Activated naive CD8-positive, alpha-beta T cell treated with anti-CD3 and anti-CD28 coated beads, Interleukin-2, amount 50 U/mL, for 16 hours (primary cell): Measurements from ENCODE around the gene TEX26.
"Not testable (repeated sequence)": the region's sequence is repeated elsewhere in the genome, so short reads cannot be mapped to it uniquely, and the experiment has no call there.

ENCODE experiments used
- DNase-seq: peaks from one replicate; pipeline ENCODE4 v3.0.0-alpha.2; 2020; ENCODE audit warnings: low read depth, low spot score

Gene TEX26

GRCh38 chr13:30918662-30919405, 13.6 kb upstream of the TEX26 start:
- DNase-seq: no peak

GRCh38 chr13:30920162-30920909, 12.1 kb upstream of the TEX26 start:
- no peak for DNase-seq

- DNase-seq: no peak
Observed at GRCh38 chr13:30923418-30923817, 9.0 kb upstream of the TEX26 start.

GRCh38 chr13:30924721-30925120, 7.7 kb upstream of the TEX26 start:
- no peak for DNase-seq

- DNase-seq: no peak
Observed at GRCh38 chr13:30925429-30925828, 7.0 kb upstream of the TEX26 start.

DNA sequence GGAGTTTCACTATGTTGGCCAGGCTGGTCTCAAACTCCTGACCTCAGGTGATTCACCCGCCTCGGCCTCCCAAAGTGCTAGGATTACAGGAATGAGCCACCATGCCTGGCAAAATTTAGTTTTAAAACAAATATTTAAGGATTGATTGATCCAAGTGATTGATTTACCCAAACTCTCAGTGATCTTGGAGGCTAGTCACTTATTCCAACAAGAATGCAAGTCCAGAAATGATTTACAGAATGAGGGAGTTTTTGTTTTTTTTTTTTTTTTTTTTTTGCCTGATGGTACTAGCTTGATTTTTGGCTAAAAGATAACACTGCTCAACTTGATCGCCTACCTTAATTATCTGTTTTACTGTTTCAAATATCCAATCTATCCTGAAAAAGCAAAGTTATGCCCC, 5.7 kb upstream of the TEX26 start:
- no peak for DNase-seq

DNA sequence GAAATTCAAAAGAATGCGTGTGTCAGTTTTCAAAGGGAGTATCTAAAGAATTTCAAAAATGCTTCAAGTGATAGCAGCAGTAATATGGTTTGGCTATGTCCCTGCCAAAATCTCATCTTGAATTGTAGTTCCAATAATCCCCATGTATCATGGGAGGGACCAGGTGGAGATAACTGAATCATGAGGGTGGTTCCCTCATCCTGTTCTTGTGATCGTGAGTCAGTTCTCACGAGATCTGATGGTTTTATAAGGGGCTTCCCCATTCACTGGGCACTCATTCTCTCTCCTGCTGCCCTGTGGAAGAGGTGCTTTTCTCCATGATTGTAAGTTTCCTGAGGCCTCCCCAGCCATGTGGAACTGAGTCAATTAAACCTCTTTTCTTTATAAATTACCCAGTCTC, 5.3 kb upstream of the TEX26 start:
- not testable (repeated sequence) for DNase-seq

DNA sequence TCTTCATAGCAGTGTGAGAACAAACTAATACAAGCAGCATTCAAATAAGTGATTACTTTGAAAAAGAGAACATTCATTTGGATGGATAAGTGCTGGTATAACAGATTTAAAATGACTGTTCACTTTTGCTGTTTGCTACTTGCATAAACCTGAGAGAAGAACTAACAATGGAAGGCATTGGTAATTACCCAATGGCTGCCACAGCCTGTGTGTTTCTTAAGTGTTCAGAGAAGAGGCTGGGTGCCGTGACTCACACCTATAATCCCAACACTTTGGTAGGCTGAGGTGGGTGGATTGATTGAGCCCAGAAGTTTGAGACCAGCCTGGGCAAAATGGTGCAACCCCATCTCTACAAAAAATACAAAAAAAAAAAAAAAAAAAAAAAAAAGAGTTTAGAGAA, 4.9 kb upstream of the TEX26 start:
- DNase-seq: no peak

DNA sequence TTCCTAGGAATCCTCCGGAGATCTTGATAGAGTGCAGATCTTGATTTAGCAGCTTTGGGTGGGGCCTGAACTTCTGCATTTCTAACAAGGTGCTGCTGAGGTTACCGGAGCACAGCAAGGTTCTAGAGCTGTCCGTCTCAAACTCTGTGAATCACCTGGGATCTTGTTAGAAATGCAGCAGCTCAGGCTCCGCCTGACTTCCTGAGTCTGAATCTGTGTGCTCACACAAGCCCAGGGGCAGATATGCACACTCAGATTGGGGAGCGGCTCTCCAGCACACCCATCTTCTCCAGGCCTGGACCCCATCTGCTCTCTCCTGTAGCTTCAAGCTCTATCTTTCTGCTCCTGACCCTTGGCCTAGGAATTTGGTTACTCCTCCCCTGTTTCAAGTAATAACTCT, 3.5 kb upstream of the TEX26 start:
- no peak for DNase-seq

- no peak for DNase-seq
Observed at GRCh38 chr13:30933354-30933670, 856 bp downstream of the TEX26 start.

- DNase-seq: no peak
Observed at GRCh38 chr13:30934381-30934780, 1.9 kb downstream of the TEX26 start.

DNA sequence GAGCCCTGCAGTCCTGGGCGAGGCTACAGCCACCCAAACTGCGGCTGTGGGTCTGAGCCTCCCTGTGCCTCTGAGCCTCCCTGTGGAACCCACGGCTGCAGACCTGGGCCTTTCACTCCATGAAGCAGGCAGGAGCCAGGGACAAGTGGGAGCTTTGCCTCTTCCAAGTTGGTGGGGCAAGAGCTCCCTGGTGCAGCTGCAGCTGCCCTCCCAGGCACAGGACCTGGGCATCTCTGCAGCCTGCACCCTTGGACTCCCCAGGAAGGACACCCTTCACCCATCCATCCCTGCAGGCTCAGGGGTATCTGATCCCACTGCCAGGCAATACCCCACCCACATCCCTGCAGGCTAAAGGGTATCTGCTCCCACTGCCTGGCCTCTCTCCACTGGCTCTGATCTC, 2.3 kb downstream of the TEX26 start:
- DNase-seq: no peak

GRCh38 chr13:30936971-30937370, 4.5 kb downstream of the TEX26 start:
- no peak for DNase-seq

DNA sequence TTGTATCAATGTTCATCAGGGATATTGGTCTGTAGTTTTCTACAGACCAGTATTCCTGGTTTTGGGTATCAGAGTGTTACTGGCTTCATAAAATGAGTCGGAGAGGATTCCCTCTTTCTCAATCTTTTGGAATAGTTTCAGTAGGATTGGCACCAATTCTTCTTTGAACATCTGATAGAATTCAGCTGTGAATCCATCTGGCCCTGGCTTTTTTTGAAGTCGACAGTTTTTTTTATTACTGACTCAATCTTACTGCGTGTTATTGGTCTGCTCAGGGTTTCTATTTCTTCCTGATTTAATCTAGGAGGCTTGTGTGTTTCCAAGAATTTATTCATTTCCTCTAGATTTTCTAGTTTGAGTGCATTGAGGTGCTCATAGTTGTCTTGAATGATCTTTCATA, 11.4 kb downstream of the TEX26 start:
- no peak for DNase-seq

DNA sequence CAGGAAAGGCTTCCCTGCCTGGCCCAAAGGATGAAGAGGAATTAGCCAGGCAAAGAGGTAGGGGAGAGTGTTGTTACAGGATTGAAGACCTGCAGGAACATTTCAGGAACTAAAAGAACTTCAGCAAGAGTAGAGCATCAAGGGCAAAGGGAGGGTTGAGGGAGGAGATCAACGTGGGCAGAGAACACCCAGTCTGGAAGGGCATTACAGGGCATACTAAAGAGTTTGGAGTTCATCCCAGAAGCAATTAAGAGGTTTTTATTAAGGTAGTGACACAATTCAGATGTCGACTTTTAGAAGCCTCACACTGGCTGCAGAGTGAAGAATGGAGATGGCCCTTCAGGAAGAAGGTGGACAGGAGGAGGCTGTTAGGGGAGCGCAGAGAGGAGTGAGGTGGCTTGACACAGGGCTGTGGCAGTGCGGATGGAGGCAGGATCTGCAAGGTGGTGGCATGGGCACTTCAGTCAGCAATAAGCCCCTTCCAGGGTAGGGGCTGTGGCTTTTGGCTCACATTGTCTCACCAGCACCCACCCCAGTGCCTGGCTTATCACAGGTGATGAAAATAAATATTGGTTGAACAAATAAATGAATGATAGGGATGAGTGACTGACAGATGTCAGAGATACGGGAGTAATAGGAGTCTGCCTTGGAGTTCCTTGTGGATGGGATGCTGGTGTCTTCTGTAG, 24.9 kb downstream of the TEX26 start:
- no peak for DNase-seq

GRCh38 chr13:30959678-30960077, 27.2 kb downstream of the TEX26 start:
- DNase-seq: no peak

DNA sequence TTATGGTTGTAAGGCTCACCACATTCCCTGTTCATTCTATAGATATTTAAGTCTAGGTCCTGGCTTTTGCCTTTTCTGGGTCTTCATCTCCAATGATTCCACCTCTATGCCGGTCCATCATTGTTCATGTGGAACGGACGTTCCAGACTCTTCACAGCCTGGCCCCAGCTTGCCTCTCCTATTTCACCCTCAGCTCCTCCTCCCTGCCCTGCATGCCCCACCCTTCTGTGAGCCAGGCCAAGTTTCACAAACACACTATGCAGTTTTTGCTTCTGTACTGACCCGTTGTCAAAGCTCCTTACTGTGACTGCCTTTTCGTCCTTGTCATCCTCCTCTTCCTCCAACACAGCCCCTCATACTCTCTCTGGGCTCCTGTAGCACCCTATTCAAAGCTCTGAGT, 31.3 kb downstream of the TEX26 start:
- no peak for DNase-seq

DNA sequence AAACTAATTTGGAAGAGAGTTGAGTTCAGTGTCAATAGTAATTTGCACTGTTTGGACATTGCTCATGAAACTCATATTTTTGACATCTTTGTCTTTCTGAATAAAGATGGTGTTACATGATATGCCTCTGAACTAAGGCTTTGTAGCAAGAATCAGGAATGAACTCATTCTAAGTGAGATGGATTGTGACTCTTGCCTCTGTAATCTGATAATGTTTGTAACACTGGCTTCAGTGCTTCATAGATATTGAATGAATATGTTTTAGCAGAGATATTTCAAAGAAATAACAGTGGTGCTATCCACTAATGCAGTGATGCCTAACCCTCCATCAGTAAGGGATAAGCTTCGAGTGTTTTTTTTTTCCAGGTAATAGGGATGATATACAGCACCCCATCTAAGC, 32.9 kb downstream of the TEX26 start:
- DNase-seq: no peak

- DNase-seq: no peak
Observed at GRCh38 chr13:30966101-30966500, 33.6 kb downstream of the TEX26 start.

- no peak for DNase-seq
Observed at GRCh38 chr13:30968846-30969245, 36.4 kb downstream of the TEX26 start.

DNA sequence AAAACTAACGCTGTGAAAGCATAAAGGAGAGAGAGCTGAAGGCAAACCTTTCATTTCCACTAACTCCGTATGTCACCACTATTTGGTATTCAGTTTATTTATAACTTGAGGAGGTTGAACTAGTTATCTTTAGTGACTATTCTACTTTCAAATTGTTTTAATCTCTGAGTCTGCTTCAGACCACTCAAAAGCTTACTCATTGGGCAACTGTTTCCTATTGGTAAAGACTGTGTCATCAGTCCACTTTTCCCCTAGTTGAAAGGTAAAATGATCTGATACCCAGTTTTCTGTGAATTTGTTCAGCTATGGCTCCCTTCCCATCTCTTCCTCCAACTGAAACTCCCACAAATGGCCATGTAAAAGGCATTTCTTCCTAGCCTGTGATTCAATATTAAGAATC, 39.1 kb downstream of the TEX26 start:
- no peak for DNase-seq

DNA sequence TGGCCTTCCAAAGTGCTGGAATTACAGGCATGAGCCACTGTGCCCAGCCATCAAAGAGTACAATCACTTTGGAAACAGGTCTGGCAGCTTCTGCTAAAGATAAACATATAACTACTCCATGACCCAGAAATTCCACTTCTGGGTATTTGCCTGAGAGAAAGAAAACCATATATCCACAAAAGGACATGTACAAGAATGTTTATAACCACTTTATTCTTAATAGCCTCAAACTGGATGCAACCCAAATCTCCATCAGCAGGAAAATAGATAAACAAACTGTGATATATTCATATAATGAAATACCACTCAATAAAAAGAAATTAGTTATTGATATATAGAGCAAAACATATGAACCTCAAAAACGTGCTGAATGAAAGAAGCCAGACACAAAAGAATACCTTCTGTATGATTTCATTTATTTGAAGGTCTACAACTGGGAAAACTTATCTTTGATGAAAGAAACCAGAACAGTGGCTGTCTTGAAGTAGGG, 40.5 kb downstream of the TEX26 start:
- no peak for DNase-seq

DNA sequence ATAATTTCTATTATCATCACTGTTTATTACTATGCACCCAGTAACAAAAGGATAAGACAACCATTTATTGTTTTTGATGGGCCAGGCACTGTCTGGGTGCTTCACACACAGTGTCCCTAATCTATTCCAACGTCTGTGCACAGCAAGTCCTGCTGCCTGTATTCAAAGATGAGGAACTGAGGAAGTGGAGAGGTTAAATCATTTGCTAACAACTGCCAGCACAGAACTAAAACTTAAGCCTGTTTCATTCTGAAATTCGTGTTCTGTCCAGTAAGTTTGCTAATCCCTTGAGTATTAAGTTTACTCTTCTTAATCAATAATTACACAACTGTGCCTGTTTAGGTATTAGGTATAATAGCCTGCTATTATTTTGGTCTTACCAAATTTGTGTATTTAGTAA, 41.9 kb downstream of the TEX26 start:
- no peak for DNase-seq
